Measurements from ENCODE around the gene CORO2B.

The CORO2B gene

GRCh38 chr15:68609629-68610028, 30.8 kb downstream of the CORO2B start:
- H3K4me3 ChIP-seq (ENCODE audit: low read depth, low read length): no peak overlapping the region
- TF ChIP-seq CTCF (IDR thresholded peaks at IDR 0.05; ENCODE audit: low read depth, low read length): no peak

- no peak overlapping the region for H3K4me3 ChIP-seq (ENCODE audit: low read depth, low read length)
- TF ChIP-seq CTCF (IDR thresholded peaks at IDR 0.05; ENCODE audit: low read depth, low read length): no peak
These were observed 32.0 kb downstream of the CORO2B start for GRCh38 chr15:68610825-68611224.

GRCh38 chr15:68612503-68612902, 33.7 kb downstream of the CORO2B start:
- no peak for TF ChIP-seq CTCF (IDR thresholded peaks at IDR 0.05; ENCODE audit: low read depth, low read length)
- no peak overlapping the region for H3K4me3 ChIP-seq (ENCODE audit: low read depth, low read length)

- TF ChIP-seq CTCF (IDR thresholded peaks at IDR 0.05; ENCODE audit: low read depth, low read length): no peak
- no peak overlapping the region for H3K4me3 ChIP-seq (ENCODE audit: low read depth, low read length)
These were observed 34.4 kb downstream of the CORO2B start for GRCh38 chr15:68612979-68613740.

- H3K4me3 ChIP-seq (ENCODE audit: low read depth, low read length): no peak overlapping the region
These were observed 35.7 kb downstream of the CORO2B start for GRCh38 chr15:68614286-68615035.

GRCh38 chr15:68615301-68615700, 36.5 kb downstream of the CORO2B start:
- TF ChIP-seq CTCF (IDR thresholded peaks at IDR 0.05; ENCODE audit: low read depth, low read length): no peak

More at GRCh38 chr15:68614286-68615035, 35.7 kb downstream of the CORO2B start:
- no peak for TF ChIP-seq CTCF (IDR thresholded peaks at IDR 0.05; ENCODE audit: low read depth, low read length)

GRCh38 chr15:68615811-68616210, 37.0 kb downstream of the CORO2B start:
- no peak overlapping the region for H3K4me3 ChIP-seq (ENCODE audit: low read depth, low read length)

More at GRCh38 chr15:68615301-68615700, 36.5 kb downstream of the CORO2B start:
- no peak overlapping the region for H3K4me3 ChIP-seq (ENCODE audit: low read depth, low read length)

More at GRCh38 chr15:68615811-68616210, 37.0 kb downstream of the CORO2B start:
- TF ChIP-seq CTCF (IDR thresholded peaks at IDR 0.05; ENCODE audit: low read depth, low read length): no peak

Measured in WI38 (cell line).